Endothelial cell of umbilical vein (primary cell): ENCODE results near the gene HUNK. TPM values are rescaled to one million over a fixed set of nuclear protein-coding genes. Genes with fewer than 3 reads are reported as not detected.

Source experiments
- BruUV-seq: library from RNA; stranded (reverse); fragments of 400-500 nt; replicated peaks from 2 replicates; lab custom pipeline; 2021; lab: Mats Ljungman, UMichigan
- CTCF ChIA-PET: fragments of 300-600, 350-600 bp; sonication (Branson Sonifier 250); formaldehyde crosslinking; loops from one replicate; lab custom pipeline; 2021; ENCODE audit warnings: antibody characterized with exemption, inconsistent platforms; lab: Charles Lee
- POLR2A ChIA-PET: fragments of 300-600, 350-600 bp; sonication (Branson Sonifier 250); formaldehyde crosslinking; loops from one replicate; lab custom pipeline; 2021; ENCODE audit warnings: antibody characterized with exemption, inconsistent platforms; lab: Charles Lee
- DNase-seq: peaks from one replicate; pipeline ENCODE4 v3.0.0-alpha.2; 2011; ENCODE audit warnings: low read depth, low spot score
- FAIRE-seq: peaks from 2 replicates; lab custom pipeline; 2011; peaks lifted over from hg19 to GRCh38; lab: Jason Lieb, UNC
- H2AFZ ChIP-seq: 2 replicates; pipeline ENCODE4 v1.6.0; 2012; ENCODE audit warnings: low read depth, low read length, control low read depth, inconsistent platforms
- H3K27ac ChIP-seq: 2 replicates; pipeline ENCODE4 v1.5.1; 2011; ENCODE audit warnings: low read depth, mild to moderate bottlenecking, control low read depth, low read length, moderate library complexity; ENCODE audit not compliant: insufficient read depth
- H3K27me3 ChIP-seq, 2 experiments: 2 replicates each; pipeline versions ENCODE4 v1.6.0 to v1.6.1; 2011; ENCODE audit warnings: low read length in 2 of 2, mixed read lengths in 1 of 2; ENCODE audit not compliant: control insufficient read depth in 2 of 2, insufficient read depth in 2 of 2
- H3K36me3 ChIP-seq, 2 experiments: 2 replicates in 1 of 2; 3 replicates in 1 of 2; pipeline ENCODE4 v1.5.1; 2011; ENCODE audit warnings: low read length in 2 of 2, mild to moderate bottlenecking in 1 of 2, moderate library complexity in 1 of 2; ENCODE audit not compliant: control insufficient read depth in 2 of 2, insufficient read depth in 2 of 2; ENCODE audit errors: extremely low read depth in 1 of 2
- H3K4me1 ChIP-seq: 3 replicates; pipeline ENCODE4 v1.5.1; 2011; ENCODE audit warnings: mild to moderate bottlenecking, low read length; ENCODE audit not compliant: control insufficient read depth, insufficient read depth; ENCODE audit errors: extremely low read depth
- H3K4me2 ChIP-seq: 2 replicates; pipeline ENCODE4 v1.6.1; 2011; ENCODE audit warnings: low read length, control low read depth, mixed read lengths; ENCODE audit not compliant: insufficient read depth
- H3K4me3 ChIP-seq, 3 experiments: fragments of 200-600 bp in 1 of 3; sonication (generic), shearing (Covaris generic) in 1 of 3; replicated peaks in 1 of 3; 2 replicates each; pipeline ENCODE4 v1.5.1; 2011 to 2016; ENCODE audit warnings: control low read depth in 3 of 3, low read length in 3 of 3, mild to moderate bottlenecking in 2 of 3, inconsistent platforms in 1 of 3, low read depth in 1 of 3, moderate library complexity in 1 of 3; ENCODE audit not compliant: insufficient read depth in 1 of 3
- H3K79me2 ChIP-seq: 2 replicates; pipeline ENCODE4 v1.6.0; 2012; ENCODE audit warnings: low read length, inconsistent platforms; ENCODE audit not compliant: control insufficient read depth, insufficient read depth
- H3K9ac ChIP-seq: replicated peaks from 2 replicates; pipeline ENCODE3; 2011; ENCODE audit warnings: low read length, control low read depth; ENCODE audit not compliant: insufficient read depth; ENCODE audit errors: extremely low read depth
- H3K9me1 ChIP-seq: replicated peaks from 3 replicates; pipeline ENCODE4 v1.6.0; 2011; ENCODE audit warnings: mild to moderate bottlenecking, low read length; ENCODE audit not compliant: control insufficient read depth, insufficient read depth; ENCODE audit errors: extremely low read depth
- H3K9me3 ChIP-seq: replicated peaks from 2 replicates; pipeline ENCODE4 v1.5.1; 2012; ENCODE audit warnings: low read length, inconsistent platforms; ENCODE audit not compliant: control insufficient read depth, insufficient read depth
- H4K20me1 ChIP-seq: replicated peaks from 2 replicates; pipeline ENCODE3; 2011; ENCODE audit warnings: mild to moderate bottlenecking, low read length; ENCODE audit not compliant: control insufficient read depth, insufficient read depth; ENCODE audit errors: extremely low read depth
- CTCF ChIP-seq, 2 donors: IDR thresholded peaks; 1 replicate in 1 of 2; 2 replicates in 1 of 2; pipeline ENCODE4 v1.5.1; 2011; ENCODE audit warnings: low read length in 2 of 2, mild to moderate bottlenecking in 2 of 2, moderate library complexity in 2 of 2, control low read depth in 1 of 2, inconsistent platforms in 1 of 2, low read depth in 1 of 2; ENCODE audit not compliant: insufficient read depth in 1 of 2; ENCODE audit errors: extremely low read depth in 1 of 2
- EZH2 ChIP-seq: IDR thresholded peaks from 2 replicates; pipeline ENCODE4 v1.6.1; 2012; ENCODE audit warnings: borderline replicate concordance, low read depth, mild to moderate bottlenecking, moderate library complexity, low read length, inconsistent platforms; ENCODE audit not compliant: severe bottlenecking
- FOS ChIP-seq: IDR thresholded peaks from 2 replicates; pipeline ENCODE4 v1.6.1; 2011; ENCODE audit warnings: mild to moderate bottlenecking, low read length, moderate library complexity, borderline replicate concordance; ENCODE audit not compliant: insufficient read depth
- GATA2 ChIP-seq: IDR thresholded peaks from 2 replicates; pipeline ENCODE4 v1.7.0; 2011; ENCODE audit warnings: low read depth, mild to moderate bottlenecking, moderate library complexity, mixed read lengths, low read length; ENCODE audit not compliant: insufficient read length, insufficient read depth
- JUN ChIP-seq: IDR thresholded peaks from 2 replicates; pipeline ENCODE4 v1.6.1; 2011; ENCODE audit warnings: borderline replicate concordance, low read depth; ENCODE audit not compliant: insufficient read length, insufficient read depth
- MYC ChIP-seq: IDR thresholded peaks from one replicate; pipeline ENCODE4 v1.6.1; 2011; ENCODE audit warnings: mild to moderate bottlenecking, low read depth, low read length
- POLR2A ChIP-seq: IDR thresholded peaks from 2 replicates; pipeline ENCODE4 v1.6.1; 2012; ENCODE audit warnings: low read depth, mild to moderate bottlenecking, control low read depth, low read length
- POLR2AphosphoS5 ChIP-seq: IDR thresholded peaks from 2 replicates; pipeline ENCODE4 v1.6.1; 2012; ENCODE audit warnings: low read depth, mild to moderate bottlenecking, control low read depth, low read length, moderate library complexity; ENCODE audit not compliant: insufficient read depth
- dilution Hi-C: fragments of 300-500 bp; cut with MboI; formaldehyde crosslinking; loops from one replicate; pipeline ENCODE4 v1.15.0; 2019; ENCODE audit warnings: low sequenced_read_pairs; ENCODE audit not compliant: extremely low pct_ligation_motif_present
- intact Hi-C: fragments of 100-400 bp; cut with micrococcal nuclease; formaldehyde crosslinking; loops from one replicate; pipeline ENCODE4 v1.10.0; 2022
- polyA plus RNA-seq, 4 experiments: library from polyadenylated mRNA; depleted of rRNA in 3 of 4; stranded (reverse) in 3 of 4; unstranded in 1 of 4; fragments of >200 nt; gene quantifications; 2 replicates each; pipeline versions ENCODE4 v1.2.1 to v1.2.3, GENCODE V29; 2011 to 2012; ENCODE audit warnings: missing spikeins in 1 of 4
- total RNA-seq: library from RNA; stranded (reverse); gene quantifications from 2 replicates; pipeline ENCODE4 v1.2.3, GENCODE V29; 2021
- TF ChIP-seq, protein P1 (sequence below): IDR thresholded peaks from 2 replicates; pipeline ENCODE4 v1.6.1; 2011; ENCODE audit not compliant: insufficient read depth, insufficient read length

HUNK gene
- total and polyA plus RNA-seq, 2 donors (not counting 3 experiments of a cell fraction or from before 2014, with no cell fraction given): not detected

GRCh38 chr21:31915566-31915965, 42.7 kb downstream of the HUNK start:
- no peaks in the 10 kb centered on the region for H3K27me3 ChIP-seq
- no peaks in the 10 kb centered on the region for H3K36me3 ChIP-seq
- POLR2A ChIA-PET: no interaction called here
- H3K9ac ChIP-seq: no peak overlapping the region
- no peaks in the 10 kb centered on the region for H3K9me1 ChIP-seq
- H2AFZ ChIP-seq: no peak overlapping the region
- FAIRE-seq (no peak), DNase-seq (no peak)
- dilution Hi-C loops: no loop called here
- no peak for TF ChIP-seq JUN
- TF ChIP-seq EZH2: no peak
- TF ChIP-seq MYC: no peak
- no peak for TF ChIP-seq POLR2AphosphoS5
- TF ChIP-seq FOS: no peak
- TF ChIP-seq, protein P1, sequence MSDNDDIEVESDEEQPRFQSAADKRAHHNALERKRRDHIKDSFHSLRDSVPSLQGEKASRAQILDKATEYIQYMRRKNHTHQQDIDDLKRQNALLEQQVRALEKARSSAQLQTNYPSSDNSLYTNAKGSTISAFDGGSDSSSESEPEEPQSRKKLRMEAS: no peak
- no peak for TF ChIP-seq GATA2
- TF ChIP-seq POLR2A: no peak
- TF ChIP-seq CTCF (IDR thresholded peaks at IDR 0.05; ENCODE audit: extremely low read depth in 1 of 2, insufficient read depth in 1 of 2, low read depth in 1 of 2, low read length in 2 of 2): no peak
- H3K4me1 ChIP-seq: no peaks in the 10 kb centered on the region
- no peaks in the 10 kb centered on the region for H4K20me1 ChIP-seq
- H3K27ac ChIP-seq: no peak overlapping the region
- no peak overlapping the region for H3K4me2 ChIP-seq
- H3K9me3 ChIP-seq: no peaks in the 10 kb centered on the region
- intact Hi-C loops: no loop called here
- no TSS peak for BruUV-seq
- H3K79me2 ChIP-seq: no peaks in the 10 kb centered on the region
- H3K4me3 ChIP-seq: no peak overlapping the region
- CTCF ChIA-PET: no interaction called here
